HG03039 (cell line): ENCODE results near the gene PPP1R12C.
"Not testable (repeated sequence)": the region's sequence is repeated elsewhere in the genome, so short reads cannot be mapped to it uniquely, and the experiment has no call there.

ENCODE experiments used
- ATAC-seq: cut with Tn5 transposase; IDR thresholded peaks from one replicate; pipeline ENCODE4 v1.9.1; 2021; ENCODE audit warnings: mild to moderate bottlenecking, moderate library complexity; ENCODE audit not compliant: unreplicated experiment

PPP1R12C gene

DNA sequence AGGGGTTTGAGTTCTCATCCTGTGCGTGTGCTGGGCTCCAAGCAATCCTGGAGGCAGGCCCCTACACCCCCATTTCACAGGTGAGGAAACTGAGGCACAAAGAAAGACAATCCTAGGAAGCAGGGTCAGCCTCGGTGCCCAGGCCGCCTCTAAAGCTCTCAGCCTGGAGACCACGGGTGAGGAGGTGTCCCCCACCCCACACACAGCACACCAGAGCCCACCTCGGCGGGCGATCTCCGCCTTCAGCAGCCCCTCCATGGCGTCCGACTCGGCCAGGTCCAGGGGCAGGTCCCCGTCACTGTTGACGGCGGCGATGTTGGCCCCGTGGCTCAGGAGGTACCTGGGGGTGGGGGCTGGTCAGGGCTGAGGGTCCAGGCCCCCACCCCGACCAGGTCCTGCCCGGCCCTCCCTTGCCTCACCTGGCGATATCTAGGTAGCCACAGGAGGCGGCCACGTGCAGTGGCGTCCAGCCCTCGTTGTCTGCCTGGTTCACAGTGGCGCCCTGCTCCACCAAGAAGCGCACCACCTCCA, 5.1 kb downstream of the PPP1R12C start:
- no peak for ATAC-seq

DNA sequence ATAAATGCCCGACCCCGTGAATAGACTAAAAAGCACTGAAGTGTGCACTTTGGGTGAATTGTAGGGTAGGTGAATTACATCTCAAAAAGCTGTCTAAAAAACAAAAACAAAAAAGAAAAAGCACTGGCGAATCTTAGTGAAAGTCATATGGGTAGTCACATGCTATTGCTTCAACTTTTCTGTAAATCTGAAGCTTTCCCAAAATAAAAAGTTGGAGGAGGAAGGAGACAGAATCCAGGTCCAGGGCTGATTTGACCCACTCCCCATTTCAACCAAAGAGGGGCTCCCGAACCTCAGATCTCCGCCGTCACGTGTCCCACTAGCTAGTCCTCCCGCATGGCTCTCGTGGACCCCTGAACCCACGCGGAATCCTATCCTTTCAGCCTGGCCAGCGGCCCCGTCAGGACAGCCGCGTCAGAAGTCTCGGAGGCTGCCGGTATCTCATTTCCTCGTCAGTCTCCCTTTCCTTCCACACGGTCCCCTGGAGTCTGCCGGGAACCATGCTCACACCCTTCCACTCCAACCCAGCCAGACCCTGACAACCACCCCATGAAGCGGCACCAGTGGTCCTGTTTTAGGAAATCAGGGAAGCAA, 6.1 kb downstream of the PPP1R12C start:
- no peak for ATAC-seq

DNA sequence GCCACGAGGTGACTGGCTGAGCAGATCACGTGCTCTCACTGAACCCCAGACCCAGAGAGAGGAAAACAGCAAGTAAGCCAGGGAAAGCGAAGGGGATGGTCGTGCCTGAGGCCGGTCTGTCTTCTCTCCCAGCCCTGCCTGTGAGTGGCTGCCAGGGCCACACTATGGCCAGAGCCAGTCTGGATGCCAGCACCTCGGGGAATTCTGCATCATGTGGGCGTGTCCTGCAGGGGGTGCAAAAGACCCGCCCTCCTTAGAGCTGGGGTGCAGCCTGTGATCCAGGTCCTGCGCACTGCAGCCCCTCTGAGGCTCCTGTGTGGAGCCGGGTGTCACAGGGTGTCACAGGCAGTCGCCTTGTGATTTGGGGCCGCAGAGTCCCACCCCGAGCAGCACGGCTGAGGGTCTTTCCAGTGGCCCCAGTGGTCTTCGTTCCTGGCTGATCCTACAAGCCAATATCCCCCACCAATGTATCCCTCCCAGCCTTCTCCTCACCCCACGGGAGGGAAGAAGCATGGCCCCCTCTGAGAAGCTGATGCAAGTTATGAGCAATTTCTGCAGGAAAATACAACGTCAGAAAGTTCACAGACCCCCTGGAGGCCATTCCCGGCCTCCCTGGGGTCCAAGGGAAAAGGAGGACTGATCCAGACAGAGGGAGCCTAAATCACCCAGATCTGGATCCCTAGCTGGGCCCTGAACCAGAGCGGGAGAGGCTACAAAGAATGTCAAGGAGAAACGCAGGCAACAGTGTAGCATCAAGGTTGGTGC, 7.7 kb downstream of the PPP1R12C start:
- ATAC-seq = no peak

DNA sequence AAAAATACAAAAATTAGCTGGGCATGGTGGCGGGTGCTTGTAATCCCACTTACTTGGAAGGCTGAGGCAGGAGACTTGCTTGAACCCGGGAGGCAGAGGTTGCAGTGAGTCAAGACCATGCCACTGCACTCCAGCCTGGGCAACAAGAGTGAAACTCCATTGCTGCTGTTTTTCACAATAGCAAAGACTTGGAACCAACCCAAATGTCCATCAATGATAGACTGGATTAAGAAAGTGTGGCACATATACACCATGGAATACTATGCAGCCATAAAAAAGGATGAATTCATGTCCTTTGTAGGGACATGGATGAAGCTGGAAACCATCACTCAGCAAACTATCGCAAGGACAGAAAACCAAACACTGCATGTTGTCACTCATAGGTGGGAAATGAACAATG, 10.2 kb downstream of the PPP1R12C start:
- not testable (repeated sequence) for ATAC-seq

DNA sequence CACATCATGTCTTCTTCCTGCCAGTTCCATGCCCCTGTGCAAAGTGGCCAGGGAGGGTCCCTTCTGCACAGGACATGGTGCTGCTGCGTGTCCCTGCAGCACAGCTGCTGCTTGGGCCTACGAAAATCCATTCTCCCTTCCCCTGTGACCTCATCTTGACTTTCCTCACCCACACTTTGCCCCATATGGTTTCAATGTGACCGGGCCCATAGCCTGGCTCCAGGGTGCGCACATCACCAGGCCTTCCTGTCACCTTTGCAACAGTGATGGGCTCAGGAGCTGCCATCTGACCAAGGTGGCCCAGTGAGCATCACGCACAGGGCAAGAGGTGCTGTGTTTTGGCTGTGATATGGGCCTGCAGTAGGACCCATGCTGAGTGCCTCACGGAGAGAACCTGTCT, 10.8 kb downstream of the PPP1R12C start:
- no peak for ATAC-seq

DNA sequence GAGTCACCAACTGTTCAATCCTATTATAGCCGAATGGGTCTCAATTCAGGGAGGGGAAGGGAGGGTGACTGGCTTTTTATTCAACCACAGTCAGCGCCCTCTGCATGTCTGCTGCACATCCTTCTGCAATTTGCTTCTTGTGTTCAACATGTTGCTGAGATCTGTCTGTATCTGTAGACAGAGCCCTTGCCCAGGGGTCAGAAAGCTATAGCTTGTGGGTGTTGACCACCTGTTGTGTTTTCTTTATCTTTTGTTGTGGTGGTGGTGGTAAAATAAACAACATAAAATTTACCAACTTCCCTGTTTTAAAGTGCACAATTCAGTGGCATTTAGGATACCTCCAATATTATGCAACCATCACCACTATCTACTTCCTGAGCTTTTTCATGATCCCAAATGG, 12.2 kb downstream of the PPP1R12C start:
- ATAC-seq = no peak

DNA sequence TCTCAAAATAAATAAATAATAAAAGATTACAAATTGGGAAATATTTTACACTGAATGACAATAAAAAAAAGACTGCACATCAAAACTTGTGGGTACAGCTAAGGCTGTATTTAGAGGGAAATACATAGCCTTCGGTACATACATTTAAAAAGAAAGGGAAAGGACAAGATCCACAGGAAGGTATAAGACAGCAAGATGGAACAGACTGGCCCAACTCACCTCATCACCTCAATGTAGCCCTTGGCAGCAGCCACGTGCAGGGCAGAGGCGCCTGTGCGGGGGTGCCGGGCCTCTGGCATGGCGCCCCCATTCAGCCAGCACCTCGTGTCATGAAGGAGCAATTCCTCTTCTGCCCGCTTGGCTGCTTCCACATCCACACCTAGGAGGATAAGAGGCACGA, 14.2 kb downstream of the PPP1R12C start:
- no peak for ATAC-seq

DNA sequence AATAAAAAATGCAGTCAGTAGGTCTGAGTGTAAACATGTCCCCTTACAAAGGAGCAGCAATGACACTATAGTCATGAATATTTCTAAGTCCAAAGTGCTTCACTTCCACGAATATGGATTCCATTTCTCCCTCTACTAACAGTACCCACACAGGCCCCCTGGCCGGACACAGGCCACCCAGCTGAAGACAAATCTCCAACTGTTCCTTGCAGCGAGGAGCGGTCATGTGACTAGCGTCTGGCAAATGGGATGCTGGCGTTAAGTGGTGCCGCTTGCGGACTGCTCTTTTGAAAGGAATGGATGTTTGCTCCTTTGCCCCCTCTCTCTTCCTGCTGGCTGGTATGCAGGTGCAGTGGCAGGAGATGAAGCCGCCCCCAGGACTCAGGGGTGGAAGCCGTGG, 16.2 kb downstream of the PPP1R12C start:
- no peak for ATAC-seq

DNA sequence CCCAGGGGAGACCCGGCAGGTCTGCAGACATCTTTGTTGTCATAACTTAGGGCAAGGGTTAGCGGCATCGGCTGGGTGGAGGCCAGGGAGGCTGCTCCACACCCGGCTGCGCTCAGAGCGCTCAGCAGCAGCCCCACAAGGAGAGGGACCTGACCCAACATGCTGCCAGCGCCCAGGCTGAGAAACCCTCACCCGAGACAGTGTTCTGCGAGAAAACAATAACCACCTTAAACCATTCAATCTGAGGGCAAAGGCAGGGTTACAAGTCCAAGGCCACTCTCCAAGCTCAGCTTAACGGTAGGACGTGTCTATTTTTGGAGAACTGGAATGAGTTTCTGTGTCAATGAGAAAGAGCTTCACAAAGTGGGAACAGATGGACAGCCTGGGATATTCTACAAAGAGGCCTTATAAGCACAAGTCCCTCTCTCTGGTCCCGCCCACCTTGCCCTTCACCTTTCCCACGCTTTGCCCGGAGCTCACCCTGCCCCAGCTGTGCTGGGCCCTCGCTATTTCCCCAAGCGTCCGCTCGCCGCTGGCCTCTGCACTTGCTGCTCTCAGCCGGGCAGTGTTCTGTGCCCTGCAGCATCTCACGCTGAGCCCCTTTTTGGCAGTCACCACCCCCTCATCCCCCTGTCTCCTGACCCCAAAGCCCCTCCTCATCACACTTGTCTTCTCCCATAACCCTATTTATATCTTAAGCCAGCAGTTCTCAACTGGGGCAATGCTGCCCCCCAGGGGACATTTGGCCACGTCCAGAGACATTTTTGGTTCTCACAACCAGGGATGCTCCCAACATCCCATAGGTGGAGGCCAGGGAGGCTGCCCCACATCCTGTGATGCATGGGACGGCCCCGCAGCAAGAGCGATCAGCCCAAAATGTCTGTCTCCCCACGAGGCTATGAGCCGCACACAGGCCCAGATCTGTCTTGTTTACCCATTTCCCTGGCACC, 17.6 kb downstream of the PPP1R12C start:
- ATAC-seq = no peak

DNA sequence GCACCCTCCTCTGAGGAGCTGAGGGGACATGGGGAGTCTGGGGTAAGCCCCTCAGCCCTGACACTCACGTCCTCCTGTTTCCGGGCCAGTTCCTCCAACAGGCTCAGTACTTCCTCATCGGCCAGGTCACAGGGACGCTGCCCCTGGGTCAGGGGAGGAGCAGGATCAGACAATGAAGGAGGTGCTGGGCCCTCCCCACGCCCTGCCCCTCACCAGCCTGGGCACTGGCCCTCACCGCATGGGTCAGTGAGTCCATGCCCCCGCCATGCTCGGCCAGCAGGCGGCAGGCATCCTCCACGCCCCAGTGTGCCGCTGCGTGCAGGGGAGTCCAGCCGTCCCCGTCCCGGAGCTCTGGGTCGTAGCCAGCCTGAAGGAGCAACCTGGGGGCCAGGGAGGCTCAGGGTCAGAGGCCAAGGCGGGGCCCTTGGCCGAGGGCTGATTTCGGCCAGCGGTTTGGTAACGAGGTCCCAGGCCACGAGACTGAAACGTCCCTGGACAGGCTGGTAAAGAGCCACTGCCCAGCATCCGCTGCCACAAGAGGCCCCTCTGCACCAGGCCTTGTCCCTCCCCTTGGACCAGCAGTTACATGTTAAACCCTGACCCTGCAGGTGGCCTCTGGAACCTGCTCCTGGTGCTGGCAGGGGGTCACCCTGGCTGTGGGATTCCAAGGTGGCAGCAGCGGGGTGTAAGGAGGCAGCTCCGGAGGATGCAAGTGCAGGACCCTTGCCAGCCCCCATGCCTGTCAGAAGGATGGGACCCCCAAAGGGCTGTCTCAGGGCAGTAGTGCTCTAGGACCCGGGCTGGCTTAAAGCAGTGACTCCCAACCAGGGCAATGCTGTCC, 18.5 kb downstream of the PPP1R12C start:
- no peak for ATAC-seq

DNA sequence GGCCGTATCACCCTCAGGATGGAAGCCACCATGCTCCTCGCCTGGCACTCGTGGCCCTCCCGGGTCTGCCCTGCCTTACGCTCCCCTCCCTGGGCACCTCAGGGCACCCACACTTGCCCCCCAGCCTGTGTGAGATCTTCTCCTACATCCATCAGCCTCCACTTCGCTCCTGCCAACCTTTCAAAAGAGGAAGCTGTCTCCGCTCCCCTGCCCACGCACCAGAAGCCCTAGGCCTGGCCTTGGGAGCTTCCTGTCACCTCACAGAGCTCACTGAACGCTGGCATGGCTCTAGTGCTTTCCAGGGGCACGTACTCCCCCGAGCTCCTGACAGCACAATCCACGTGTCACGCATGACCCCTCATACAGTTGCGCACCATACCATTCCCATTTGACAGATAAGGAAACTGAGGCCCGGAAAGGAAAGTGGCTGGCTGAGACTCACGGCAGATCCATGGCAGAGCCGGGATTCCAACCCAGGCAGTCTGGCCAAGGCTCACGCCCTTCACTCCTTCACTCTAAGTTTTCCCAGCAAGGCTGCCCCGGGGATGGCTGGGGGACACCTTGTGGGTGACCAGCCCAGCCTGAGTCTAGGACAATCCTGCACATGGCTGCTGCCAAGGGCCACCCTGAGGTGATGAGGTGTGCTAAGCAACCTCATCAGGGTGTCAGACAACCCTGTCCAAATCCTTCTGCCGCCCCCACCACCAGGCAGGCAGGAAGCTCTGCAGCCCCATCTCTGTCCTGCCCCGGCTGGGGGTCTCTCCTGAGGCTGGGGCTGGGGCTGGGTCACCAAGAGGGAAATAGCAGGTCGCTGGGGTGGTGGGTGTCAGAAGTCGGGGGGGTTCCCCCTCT, 19.3 kb downstream of the PPP1R12C start:
- no peak for ATAC-seq

DNA sequence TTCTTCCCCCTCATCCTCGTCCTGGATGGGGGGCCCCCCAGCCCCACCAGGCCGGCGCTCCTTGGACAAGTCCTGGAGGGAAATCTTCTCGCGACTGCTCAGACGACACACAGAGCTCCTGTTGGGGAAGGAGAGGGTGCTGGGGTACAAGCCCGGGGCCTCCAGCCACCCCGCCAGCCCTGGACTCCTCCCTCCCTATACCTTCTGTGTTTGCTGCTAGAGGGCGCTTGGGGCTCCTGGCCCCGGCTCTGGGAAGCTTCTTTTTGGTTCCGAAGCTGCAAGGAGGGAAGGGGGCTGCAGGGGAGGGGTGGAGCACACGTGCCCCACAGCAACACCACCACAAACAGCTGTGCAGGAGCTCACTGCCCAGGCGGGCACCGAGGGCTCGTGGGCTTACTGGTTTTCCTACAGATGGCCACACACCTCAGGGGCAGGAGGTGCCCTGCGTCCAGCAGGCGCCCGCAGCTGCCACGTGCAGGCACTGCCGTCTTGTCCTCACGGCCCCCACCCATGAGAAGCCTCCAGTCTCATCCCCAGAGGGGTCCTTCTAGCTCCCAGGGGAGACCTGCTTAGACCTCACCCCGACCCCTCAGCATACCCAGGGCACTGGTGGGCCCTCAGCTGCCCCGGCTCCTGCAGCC, 21.3 kb downstream of the PPP1R12C start:
- no peak for ATAC-seq

DNA sequence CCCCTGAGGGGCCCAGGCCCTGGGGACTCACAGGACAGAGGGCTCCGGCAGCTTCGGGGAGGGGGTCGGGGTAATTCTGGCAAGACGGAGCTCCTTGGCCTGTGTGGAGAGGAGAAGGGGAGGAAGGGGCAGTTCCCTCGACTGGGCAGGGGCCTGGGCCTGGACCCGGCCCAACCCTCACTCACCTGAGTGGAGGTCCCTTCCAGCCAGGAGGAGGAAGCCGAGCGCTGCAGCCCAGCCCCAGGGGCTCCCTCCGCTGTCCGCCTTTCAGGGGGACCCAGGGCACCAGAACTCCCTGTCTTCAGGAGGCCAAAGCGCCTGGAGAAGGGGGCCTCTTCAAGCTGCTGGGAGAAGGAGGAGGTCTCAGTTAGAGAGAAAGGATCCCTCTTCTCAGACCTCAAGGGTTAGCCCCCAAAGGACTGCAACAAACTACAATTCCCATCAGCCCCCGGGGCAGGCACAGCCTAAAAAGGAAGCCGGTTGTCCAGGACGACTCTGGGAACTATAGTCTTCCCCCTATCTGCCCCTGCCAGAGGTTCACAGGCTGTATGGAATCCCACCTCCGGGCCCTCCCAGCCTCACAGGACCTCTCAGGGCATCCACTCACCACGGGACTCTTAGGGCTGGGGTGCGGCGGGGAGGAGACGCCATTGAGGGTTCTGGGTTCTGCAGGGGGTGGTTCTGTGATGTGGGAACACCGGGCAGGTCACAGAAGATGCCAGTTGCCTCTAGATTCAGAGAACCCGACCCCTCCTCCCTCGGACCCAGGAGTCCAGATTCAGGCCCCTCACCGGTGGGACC, 22.0 kb downstream of the PPP1R12C start:
- no peak for ATAC-seq

DNA sequence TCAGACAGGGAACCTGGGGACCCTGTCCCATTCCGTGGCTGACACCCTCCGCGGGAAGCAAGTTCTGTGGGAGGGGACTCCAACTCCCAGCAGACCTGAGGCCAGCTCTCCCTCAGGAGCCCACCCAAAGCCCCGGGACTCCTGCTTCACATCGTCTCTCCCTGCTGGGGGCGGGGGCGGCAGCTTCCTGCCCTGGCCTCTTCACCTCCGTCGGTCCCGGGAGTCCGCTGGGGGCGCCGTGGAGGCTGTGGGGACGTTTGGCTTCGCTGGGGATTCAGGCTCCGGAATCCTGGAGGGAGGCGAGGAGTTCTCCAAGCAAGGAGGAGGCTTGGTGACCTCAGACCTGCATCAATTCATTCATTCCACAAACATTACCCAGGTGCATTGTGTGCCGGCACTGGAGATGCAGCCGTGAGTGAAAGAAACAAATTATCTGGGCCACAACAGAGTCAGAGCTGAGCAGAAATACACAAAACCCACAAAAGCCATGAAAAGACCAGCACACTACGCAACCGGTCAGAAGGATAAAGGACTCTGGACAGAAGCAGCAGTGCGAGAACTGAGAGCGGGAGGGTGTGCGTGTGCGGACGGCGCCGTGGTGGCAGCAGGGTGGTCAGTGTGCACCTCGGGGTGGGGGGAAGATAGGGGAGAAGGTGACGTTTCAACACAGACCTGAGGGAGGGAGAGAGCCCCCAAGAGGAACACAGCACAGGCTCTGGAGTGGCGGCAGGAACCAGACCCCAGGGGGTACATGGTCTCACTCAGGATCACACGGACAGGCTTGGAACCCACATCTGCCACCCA, 22.8 kb downstream of the PPP1R12C start:
- ATAC-seq = no peak

DNA sequence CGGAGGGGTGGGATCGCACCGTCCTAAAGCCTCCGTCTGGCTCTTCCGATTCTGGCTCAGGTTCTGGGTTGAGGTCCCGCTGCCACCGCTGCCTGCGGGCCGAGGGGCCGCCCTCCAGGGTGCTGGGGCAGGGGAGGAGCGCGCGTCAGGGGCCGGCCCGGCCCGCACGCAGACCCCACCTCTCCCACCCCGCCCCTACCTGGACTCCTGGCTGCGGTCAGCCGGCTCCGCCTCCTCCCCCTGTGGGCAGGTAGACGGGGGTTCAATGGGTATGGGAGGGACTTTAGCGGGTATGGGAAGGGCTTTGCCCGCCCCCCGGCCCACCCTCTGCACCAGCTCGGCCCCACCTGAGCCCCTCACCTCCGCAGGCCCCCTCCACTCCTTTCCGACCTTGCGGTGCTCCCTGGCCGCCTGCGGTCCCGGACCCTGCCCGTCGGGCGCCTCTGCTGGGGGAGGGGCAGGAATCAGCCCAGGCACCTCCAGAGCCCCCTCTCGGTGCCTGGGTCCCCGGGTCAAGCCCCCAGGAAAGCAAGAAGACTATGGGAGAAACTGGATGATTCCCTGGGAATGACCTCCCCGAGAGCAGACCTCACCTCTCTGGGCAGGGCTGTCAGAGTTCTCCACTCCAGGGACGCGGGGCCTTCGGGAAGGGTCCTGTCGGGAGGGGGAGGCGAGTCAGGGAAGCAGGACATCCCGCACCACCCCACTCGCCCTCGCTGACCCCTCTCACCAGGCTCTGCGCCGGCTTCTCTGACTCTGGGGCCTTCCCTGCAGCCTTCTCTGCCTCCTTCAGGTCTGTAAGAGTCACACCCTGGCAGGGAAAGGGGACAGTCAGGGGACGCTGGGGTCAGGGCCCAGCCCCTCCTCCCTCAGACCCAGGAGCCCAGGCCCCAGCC, 24.8 kb downstream of the PPP1R12C start:
- no peak for ATAC-seq

DNA sequence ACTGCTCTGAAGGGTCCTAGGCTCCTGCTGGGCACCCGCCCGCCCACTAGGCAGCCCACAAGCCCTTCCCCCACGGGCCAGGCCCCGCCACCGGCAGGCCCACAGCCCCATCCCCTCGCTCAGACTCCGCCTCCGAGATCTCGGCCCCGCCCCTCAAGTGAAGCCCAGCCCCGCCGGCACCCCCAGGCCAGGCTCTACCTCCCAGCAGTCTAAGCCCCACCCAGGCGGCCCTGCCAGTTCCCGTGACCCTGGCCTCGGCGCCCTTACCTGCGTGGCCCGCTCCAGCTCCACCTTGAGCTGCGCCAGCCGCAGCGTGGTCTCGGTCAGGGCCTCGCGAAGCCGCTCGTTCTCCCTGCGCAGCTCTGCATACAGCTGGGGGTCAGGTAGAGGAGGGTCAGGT, 25.5 kb downstream of the PPP1R12C start:
- ATAC-seq = no peak
